A549 (cell line): Measurements from ENCODE around the gene LRFN3. TPM values are rescaled to one million over a fixed set of nuclear protein-coding genes. Genes with fewer than 3 reads are reported as not detected.
A peak's percentile ranks its signal among the peaks of the same experiment; 100 is the strongest.

Experiments
- ATAC-seq, 2 experiments: fragments of 200-7000 bp in 1 of 2; fragments of >200 bp in 1 of 2; cut with Nextera tagmentation in 1 of 2; cut with Tn5 transposase in 1 of 2; 3 replicates each; pipeline versions ENCODE4 v1.8.0 to v1.9.1; 2018 to 2020; ENCODE audit warnings: mild to moderate bottlenecking in 1 of 2, moderate library complexity in 1 of 2
- CTCF ChIA-PET: fragments of 300-600 bp; sonication (Branson Sonifier 250); formaldehyde crosslinking; extraction: SDS; loops from one replicate; lab custom pipeline; 2021; ENCODE audit warnings: antibody characterized with exemption, inconsistent platforms; lab: Yijun Ruan, JAX
- POLR2A ChIA-PET: fragments of 350-600 bp; formaldehyde crosslinking; extraction: SDS; loops from one replicate; lab custom pipeline; 2021; ENCODE audit warnings: antibody characterized with exemption, inconsistent platforms; lab: Yijun Ruan, JAX
- DNase-seq, 2 experiments: peaks; one replicate each; pipeline versions ENCODE4 v3.0.0 to v3.0.0-alpha.2; 2011 to 2016; ENCODE audit warnings: low read depth in 1 of 2, low spot score in 1 of 2
- FAIRE-seq: peaks from 2 replicates; lab custom pipeline; 2011; peaks lifted over from hg19 to GRCh38; lab: Jason Lieb, UNC
- H3K27ac ChIP-seq, 2 experiments: fragments of >200 bp; sonication (Bioruptor Twin); formaldehyde crosslinking; 3 replicates each; pipeline ENCODE4 v1.5.1; 2016 to 2017
- H3K4me1 ChIP-seq: fragments of >200 bp; sonication (Bioruptor Twin); formaldehyde crosslinking; 3 replicates; pipeline ENCODE4 v1.6.1; 2016
- H3K4me2 ChIP-seq: fragments of >200 bp; sonication (Bioruptor Twin); formaldehyde crosslinking; 3 replicates; pipeline ENCODE4 v1.6.1; 2016
- H3K4me3 ChIP-seq: fragments of >200 bp; sonication (Bioruptor Twin); formaldehyde crosslinking; 3 replicates; pipeline ENCODE4 v1.5.1; 2016
- H3K9me3 ChIP-seq: fragments of >200 bp; sonication (Bioruptor Twin); formaldehyde crosslinking; 3 replicates; pipeline ENCODE4 v1.6.1; 2016
- ATOH8 ChIP-seq: fragments of 250-450 bp; sonication (Bioruptor Pico); IDR thresholded peaks from 2 replicates; pipeline ENCODE4 v1.5.0; 2020; ENCODE audit warnings: low read depth, mild to moderate bottlenecking, moderate library complexity
- CHD2 ChIP-seq: fragments of 150-350 bp; IDR thresholded peaks from 2 replicates; pipeline ENCODE4 v1.6.1; 2014; ENCODE audit warnings: low read length; ENCODE audit not compliant: partially characterized antibody
- CTCF ChIP-seq: fragments of >200 bp; sonication (Bioruptor Twin); formaldehyde crosslinking; IDR thresholded peaks from 3 replicates; pipeline ENCODE4 v1.5.1; 2016
- E2F6 ChIP-seq: IDR thresholded peaks from 2 replicates; pipeline ENCODE4 v1.6.1; 2012; ENCODE audit warnings: low read depth, borderline replicate concordance
- EHMT2 ChIP-seq: fragments of 200-600 bp; sonication (generic); IDR thresholded peaks from 2 replicates; pipeline ENCODE4 v1.6.1; 2016; ENCODE audit warnings: antibody characterized with exemption, low read depth, mild to moderate bottlenecking, moderate library complexity
- ELK1 ChIP-seq: fragments of 150-350 bp; IDR thresholded peaks from 2 replicates; pipeline ENCODE4 v1.6.1; 2014; ENCODE audit warnings: low read depth, mild to moderate bottlenecking, low read length
- GATA3 ChIP-seq: IDR thresholded peaks from 2 replicates; pipeline ENCODE4 v1.6.1; 2012; ENCODE audit warnings: borderline replicate concordance
- HOXB13 ChIP-seq: fragments of 250-450 bp; sonication (Bioruptor Pico); IDR thresholded peaks from 2 replicates; pipeline ENCODE4 v1.5.0; 2020; ENCODE audit warnings: low read depth, mild to moderate bottlenecking, moderate library complexity
- KDM1A ChIP-seq: fragments of 200-600 bp; sonication (generic); IDR thresholded peaks from 2 replicates; pipeline ENCODE4 v1.6.1; 2016; ENCODE audit warnings: low read depth, mild to moderate bottlenecking
- MAZ ChIP-seq: fragments of 150-350 bp; IDR thresholded peaks from 2 replicates; pipeline ENCODE4 v1.6.1; 2014; ENCODE audit warnings: antibody characterized with exemption, low read depth, low read length, borderline replicate concordance
- PBX3 ChIP-seq: IDR thresholded peaks from 2 replicates; pipeline ENCODE4 v1.6.1; 2012
- POLR2A ChIP-seq: IDR thresholded peaks from 2 replicates; pipeline ENCODE4 v1.6.1; 2012; ENCODE audit warnings: mild to moderate bottlenecking, low read length
- RAD21 ChIP-seq, 2 experiments: fragments of >200 bp in 1 of 2; sonication (Bioruptor Twin) in 1 of 2; formaldehyde crosslinking in 1 of 2; IDR thresholded peaks in 1 of 2; conservative IDR thresholded peaks in 1 of 2; 2 replicates in 1 of 2; 3 replicates in 1 of 2; pipeline ENCODE4 v1.6.1; 2012 to 2018; ENCODE audit warnings: inconsistent platforms in 1 of 2
- RARB ChIP-seq: fragments of 250-450 bp; sonication (Bioruptor Pico); IDR thresholded peaks from 2 replicates; pipeline ENCODE4 v1.8.0; 2021; ENCODE audit warnings: mild to moderate bottlenecking, moderate library complexity
- RCOR1 ChIP-seq: fragments of 150-350 bp; IDR thresholded peaks from 2 replicates; pipeline ENCODE4 v1.6.1; 2014; ENCODE audit warnings: antibody characterized with exemption, low read length, low read depth
- RFX5 ChIP-seq: fragments of 450-650 bp; IDR thresholded peaks from 2 replicates; pipeline ENCODE4 v1.7.1; 2014; ENCODE audit warnings: antibody characterized with exemption, mild to moderate bottlenecking, moderate library complexity
- SMC3 ChIP-seq: fragments of >200 bp; sonication (Bioruptor Twin); formaldehyde crosslinking; IDR thresholded peaks from 3 replicates; pipeline ENCODE4 v1.6.1; 2018; ENCODE audit warnings: inconsistent platforms
- USF2 ChIP-seq: fragments of 450-650 bp; IDR thresholded peaks from 2 replicates; pipeline ENCODE4 v1.6.1; 2014; ENCODE audit warnings: antibody characterized with exemption
- WGBS: methylation state at CpG from one replicate; pipeline ENCODE4 v1.1.6; 2017; ENCODE audit errors: missing lambda C conversion rate; 5-methylcytosine and 5-hydroxymethylcytosine counted together
- polyA plus RNA-seq, 4 experiments: library from polyadenylated mRNA; depleted of rRNA in 3 of 4; stranded (reverse); fragments of >200 nt; fragmentation: RNase III in 1 of 4; extraction: RNeasy Plus Mini Kit Qiagen cat#74134 plus additional on column Dnase treatment in 1 of 4; gene quantifications; 2 replicates in 3 of 4; 3 replicates in 1 of 4; pipeline ENCODE4 v1.2.3, GENCODE V29; 2011 to 2017

LRFN3 gene
- polyA plus RNA-seq, 2 of the 4 experiments (the other 2 are of a cell fraction): 2.4 to 16.6 TPM

- Histone ChIP-seq H3K9me3 (peaks cover 7% of the 10 kb centered on the region; the same call in 2 of the 3 replicates), H3K4me2 (peak overlapping the region; percentile 71), H3K4me3 (peak overlapping the region; percentile 21; the same call in 2 of the 3 replicates), H3K4me1 (peaks cover 7% of the 10 kb centered on the region; the same call in 2 of the 3 replicates), H3K27ac (no peak overlapping the region)
- POLR2A ChIA-PET: no interaction called here
- FAIRE-seq (no peak), DNase-seq (no peak), ATAC-seq (peak; percentile 68 to 80)
- TF ChIP-seq USF2: no peak
- peak in 1 of 2 experiments; percentile 20; a peak in 1 of 5 replicates for TF ChIP-seq RAD21 (conservative IDR thresholded peaks at IDR 0.05 in 1 of 2, IDR thresholded peaks at IDR 0.05 in 1 of 2)
- TF ChIP-seq MAZ: no peak
- TF ChIP-seq KDM1A: no peak
- TF ChIP-seq HOXB13 (CRISPR knock-in tag): no peak
- no peak for TF ChIP-seq RFX5
- TF ChIP-seq SMC3: peak; percentile 35; the same call in 2 of the 3 replicates
- no peak for TF ChIP-seq RCOR1
- no peak for TF ChIP-seq ATOH8 (CRISPR knock-in tag)
- TF ChIP-seq CTCF: peak; percentile 43
- CTCF ChIA-PET: interaction anchor here (0.8 to 2.0 kb wide), 16 partner anchors 9 to 473 kb away, joined by 3 to 10 read pairs (median 4); partner anchors contain the start of gene SYNE4
- WGBS: 32% methylated on average over 94 of the region's 97 CpGs
These were observed 23.1 kb downstream of the LRFN3 start for GRCh38 chr19:35959040-35959967.

- TF ChIP-seq ELK1 (no peak), CHD2 (no peak), GATA3 (no peak), E2F6 (no peak), PBX3 (no peak), EHMT2 (no peak), RARB (CRISPR knock-in tag) (no peak), SMC3 (no peak), POLR2A (0 out of 2 replicates have a peak, but pooled peaks have one; percentile 15)
- H3K4me2 ChIP-seq: no peak overlapping the region
- no peak overlapping the region for H3K4me3 ChIP-seq
- FAIRE-seq: no peak
- CTCF ChIA-PET: interaction anchor here (0.7 to 2.0 kb wide), 8 partner anchors 11 to 474 kb away, joined by 3 to 10 read pairs (median 4); partner anchors contain the start of gene SYNE4
- DNase-seq: no peak
- no peak overlapping the region for H3K27ac ChIP-seq
- peaks cover 7% of the 10 kb centered on the region; the same call in 2 of the 3 replicates for H3K4me1 ChIP-seq
- ATAC-seq: peak in 1 of 2 experiments; percentile 18; a peak in 3 of 6 replicates
- peaks cover 7% of the 10 kb centered on the region; the same call in 2 of the 3 replicates for H3K9me3 ChIP-seq
- 47% methylated on average over 20 of the region's 20 CpGs for WGBS
- POLR2A ChIA-PET: no interaction called here
These were observed 23.8 kb downstream of the LRFN3 start for GRCh38 chr19:35959968-35960320.
